Thoracic aorta (tissue), 2 donors: ENCODE data around the gene RIC8A. TPM values are rescaled to one million over a fixed set of nuclear protein-coding genes. Genes with fewer than 3 reads are reported as not detected.

Experiments used
- ATAC-seq: fragments of 150-250 bp; one replicate; pipeline ENCODE4 v1.8.0; 2017; ENCODE audit warnings: low read depth; ENCODE audit not compliant: insufficient number of reproducible peaks, low FRiP score
- DNase-seq: peaks from one replicate; pipeline ENCODE4 v3.0.0-alpha.2; 2020; ENCODE audit warnings: low spot score
- H3K27ac ChIP-seq, 2 donors: fragments of 200-600 bp; sonication (generic); 1 replicate in 1 of 2; 2 replicates in 1 of 2; pipeline ENCODE4 v1.5.1; 2016; ENCODE audit warnings: mild to moderate bottlenecking in 2 of 2, moderate library complexity in 2 of 2
- H3K27me3 ChIP-seq: fragments of 200-600 bp; sonication (generic); replicated peaks from 2 replicates; pipeline ENCODE4 v1.6.0; 2016; ENCODE audit warnings: mild to moderate bottlenecking; ENCODE audit not compliant: insufficient read depth
- H3K36me3 ChIP-seq: fragments of 200-600 bp; sonication (generic); one replicate; pipeline ENCODE4 v1.5.1; 2016
- H3K4me1 ChIP-seq, 2 donors: fragments of 200-600 bp; sonication (generic); 1 replicate in 1 of 2; 2 replicates in 1 of 2; pipeline versions ENCODE4 v1.5.1 to v1.6.0; 2016; ENCODE audit warnings: low read depth in 2 of 2, mild to moderate bottlenecking in 1 of 2; ENCODE audit not compliant: control insufficient read depth in 1 of 2
- H3K4me3 ChIP-seq: fragments of 200-600 bp; sonication (generic); 2 replicates; pipeline ENCODE4 v1.5.1; 2016; ENCODE audit warnings: mild to moderate bottlenecking
- H3K9me3 ChIP-seq: fragments of 200-600 bp; sonication (generic); 2 replicates; pipeline ENCODE4 v1.5.1; 2016
- total RNA-seq, 2 donors: library from RNA; depleted of rRNA; stranded (reverse); fragments of >200 nt; gene quantifications; one replicate each; pipeline versions ENCODE4 v1.1.0 to v1.2.3, GENCODE V29; 2016
- TF ChIP-seq, protein P1 (sequence below): fragments of 200-600 bp; sonication (generic); IDR thresholded peaks from one replicate; pipeline ENCODE4 v1.5.1; 2019; ENCODE audit warnings: antibody characterized with exemption

Gene RIC8A
- total RNA-seq, 2 donors from 2014 or later, result 79.4 to 102 TPM

DNA sequence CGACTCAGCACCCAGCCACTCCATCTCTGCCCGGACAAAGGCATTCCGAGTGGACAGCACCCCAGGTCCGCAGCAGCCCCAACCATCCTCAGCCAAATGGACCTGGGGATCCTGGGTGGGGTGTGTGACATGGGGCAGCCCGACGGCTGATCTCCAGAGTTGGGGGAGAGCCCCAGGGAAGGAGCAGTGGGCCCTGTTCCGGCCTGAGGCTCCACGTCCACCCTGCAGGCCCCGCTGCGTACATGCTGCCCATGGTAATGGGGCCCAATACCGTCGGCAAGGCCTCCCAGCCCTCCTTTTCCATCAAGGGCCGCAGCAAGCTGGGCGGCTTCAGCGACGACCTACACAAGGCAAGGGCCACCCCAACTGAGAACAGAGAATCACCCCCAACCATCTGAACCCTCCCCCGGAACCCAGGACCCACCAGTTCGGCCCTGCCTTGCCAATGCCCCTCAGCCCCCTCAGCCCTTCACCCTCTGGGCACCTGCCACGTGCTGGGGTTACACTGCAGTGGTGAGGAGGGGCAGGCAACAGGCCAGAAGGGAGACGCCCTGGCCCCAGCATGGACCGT lies 9.2 kb upstream of the RIC8A start:
- H3K27me3 ChIP-seq, result no peaks in the 10 kb centered on the region
- no peak overlapping the region for H3K27ac ChIP-seq
- peaks cover 9% of the 10 kb centered on the region for H3K36me3 ChIP-seq
- no peaks in the 10 kb centered on the region for H3K9me3 ChIP-seq
- TF ChIP-seq, protein P1, sequence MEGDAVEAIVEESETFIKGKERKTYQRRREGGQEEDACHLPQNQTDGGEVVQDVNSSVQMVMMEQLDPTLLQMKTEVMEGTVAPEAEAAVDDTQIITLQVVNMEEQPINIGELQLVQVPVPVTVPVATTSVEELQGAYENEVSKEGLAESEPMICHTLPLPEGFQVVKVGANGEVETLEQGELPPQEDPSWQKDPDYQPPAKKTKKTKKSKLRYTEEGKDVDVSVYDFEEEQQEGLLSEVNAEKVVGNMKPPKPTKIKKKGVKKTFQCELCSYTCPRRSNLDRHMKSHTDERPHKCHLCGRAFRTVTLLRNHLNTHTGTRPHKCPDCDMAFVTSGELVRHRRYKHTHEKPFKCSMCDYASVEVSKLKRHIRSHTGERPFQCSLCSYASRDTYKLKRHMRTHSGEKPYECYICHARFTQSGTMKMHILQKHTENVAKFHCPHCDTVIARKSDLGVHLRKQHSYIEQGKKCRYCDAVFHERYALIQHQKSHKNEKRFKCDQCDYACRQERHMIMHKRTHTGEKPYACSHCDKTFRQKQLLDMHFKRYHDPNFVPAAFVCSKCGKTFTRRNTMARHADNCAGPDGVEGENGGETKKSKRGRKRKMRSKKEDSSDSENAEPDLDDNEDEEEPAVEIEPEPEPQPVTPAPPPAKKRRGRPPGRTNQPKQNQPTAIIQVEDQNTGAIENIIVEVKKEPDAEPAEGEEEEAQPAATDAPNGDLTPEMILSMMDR, result no peak
- peaks cover 0 to 1% of the 10 kb centered on the region in 2 donors for H3K4me1 ChIP-seq
- no peak for ATAC-seq
- H3K4me3 ChIP-seq, result no peak overlapping the region
- DNase-seq, result no peak

DNA sequence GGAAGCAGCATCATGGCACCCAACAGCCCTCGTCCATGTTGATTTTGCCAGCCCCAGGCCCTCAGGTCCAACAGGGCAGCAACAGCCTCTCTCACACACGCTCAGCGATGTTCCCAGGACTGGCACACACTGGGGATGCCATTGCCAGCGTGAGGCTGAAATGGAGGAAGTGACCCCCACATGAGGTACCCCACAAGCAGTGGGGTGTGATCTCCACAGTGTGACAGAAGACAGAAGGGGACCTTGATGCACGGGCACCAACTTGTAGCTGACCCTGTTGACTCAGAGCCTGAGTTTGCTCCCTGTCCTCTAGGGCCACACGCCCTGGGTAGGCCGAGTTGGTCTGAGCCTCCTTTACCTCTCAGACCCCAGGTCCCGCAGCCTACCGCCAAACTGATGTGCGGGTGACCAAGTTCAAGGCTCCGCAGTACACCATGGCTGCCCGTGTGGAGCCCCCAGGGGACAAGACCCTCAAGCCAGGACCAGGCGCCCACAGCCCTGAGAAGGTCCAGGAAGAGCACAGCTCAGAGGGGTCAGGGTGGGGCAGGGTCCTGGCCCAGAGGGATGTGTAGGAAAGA lies 8.4 kb upstream of the RIC8A start:
- Histone ChIP-seq H3K4me1 (peaks cover 0 to 9% of the 10 kb centered on the region in 2 donors), H3K36me3 (peaks cover 9% of the 10 kb centered on the region), H3K9me3 (no peaks in the 10 kb centered on the region), H3K4me3 (no peak overlapping the region), H3K27ac (no peak overlapping the region), H3K27me3 (no peaks in the 10 kb centered on the region)
- ATAC-seq (no peak), DNase-seq (no peak)
- TF ChIP-seq, protein P1, result no peak

- H3K4me1 ChIP-seq, result peaks cover 0 to 15% of the 10 kb centered on the region in 2 donors
- H3K9me3 ChIP-seq, result no peaks in the 10 kb centered on the region
- ATAC-seq (no peak), DNase-seq (no peak)
- H3K36me3 ChIP-seq, result peaks cover 14% of the 10 kb centered on the region
- H3K27ac ChIP-seq, result no peak overlapping the region
- no peak overlapping the region for H3K4me3 ChIP-seq
- TF ChIP-seq, protein P1, result no peak
- H3K27me3 ChIP-seq, result no peaks in the 10 kb centered on the region
Measured at GRCh38 chr11:199782-200181, 7.7 kb upstream of the RIC8A start.

GRCh38 chr11:200224-201003 lies 7.1 kb upstream of the RIC8A start:
- H3K9me3 ChIP-seq, result no peaks in the 10 kb centered on the region
- ATAC-seq (no peak), DNase-seq (no peak)
- H3K27me3 ChIP-seq, result no peaks in the 10 kb centered on the region
- peaks cover 20% of the 10 kb centered on the region for H3K36me3 ChIP-seq
- peaks cover 2 to 21% of the 10 kb centered on the region in 2 donors for H3K4me1 ChIP-seq
- no peak overlapping the region for H3K27ac ChIP-seq
- TF ChIP-seq, protein P1, result no peak
- no peak overlapping the region for H3K4me3 ChIP-seq

DNA sequence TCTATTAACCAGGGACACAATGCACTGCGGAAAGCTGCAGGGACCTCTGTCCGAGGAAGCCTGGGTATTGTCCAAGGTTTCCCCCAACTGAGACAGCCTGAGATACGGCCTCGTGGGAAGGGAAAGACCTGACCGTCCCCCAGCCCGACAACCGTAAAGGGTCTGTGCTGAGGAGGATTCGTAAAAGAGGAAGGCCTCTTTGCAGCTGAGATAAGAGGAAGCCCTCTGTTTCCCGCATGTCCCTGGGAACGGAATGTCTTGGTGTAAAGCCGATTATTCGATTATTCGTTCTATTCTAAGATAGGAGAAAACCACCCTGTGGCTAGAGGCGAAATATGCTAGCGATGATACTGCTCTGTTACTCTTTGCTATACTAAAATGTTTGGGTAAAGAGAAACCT lies 5.5 kb upstream of the RIC8A start:
- Histone ChIP-seq H3K27ac (no peak overlapping the region), H3K4me3 (no peak overlapping the region), H3K4me1 (peaks cover 12 to 32% of the 10 kb centered on the region in 2 donors), H3K9me3 (no peaks in the 10 kb centered on the region), H3K27me3 (no peaks in the 10 kb centered on the region), H3K36me3 (peaks cover 22% of the 10 kb centered on the region)
- no peak for DNase-seq
- ATAC-seq, result no peak
- TF ChIP-seq, protein P1, result no peak
